Heart left ventricle (tissue), 16 donors: Measurements from ENCODE around the gene EPN2. TPM values are rescaled to one million over a fixed set of nuclear protein-coding genes. Genes with fewer than 3 reads are reported as not detected.

Source experiments
- ATAC-seq, 4 donors: fragments of 200-7000 bp; cut with Tn5 transposase; one replicate each; pipeline ENCODE4 v1.9.1; 2020 to 2022; ENCODE audit warnings: moderate library complexity in 4 of 4, mild to moderate bottlenecking in 3 of 4, moderate number of reproducible peaks in 1 of 4
- DNase-seq, 5 donors: peaks; one replicate each; pipeline ENCODE4 v3.0.0-alpha.2; 2020
- H3K27ac ChIP-seq, 12 donors: fragments of 200-600 bp; sonication (generic) in 4 of 12; one replicate each; pipeline versions ENCODE4 v1.5.0 to v1.8.0; 2016 to 2022; ENCODE audit warnings: mild to moderate bottlenecking in 2 of 12
- H3K27me3 ChIP-seq, 9 donors: fragments of 200-600 bp; sonication (generic) in 2 of 9; one replicate each; pipeline versions ENCODE4 v1.5.1 to v1.8.0; 2016 to 2022; ENCODE audit warnings: mild to moderate bottlenecking in 3 of 9
- H3K36me3 ChIP-seq, 9 donors: fragments of 200-600 bp; sonication (generic) in 2 of 9; one replicate each; pipeline versions ENCODE4 v1.5.0 to v1.8.0; 2018 to 2022; ENCODE audit warnings: mild to moderate bottlenecking in 2 of 9
- H3K4me1 ChIP-seq, 12 donors: fragments of 200-600 bp; sonication (generic) in 4 of 12; one replicate each; pipeline versions ENCODE4 v1.5.0 to v1.8.0; 2016 to 2022; ENCODE audit warnings: mild to moderate bottlenecking in 3 of 12
- H3K4me3 ChIP-seq, 12 donors: fragments of 200-600 bp; sonication (generic) in 4 of 12; one replicate each; pipeline versions ENCODE4 v1.5.0 to v1.8.0; 2017 to 2022; ENCODE audit warnings: mild to moderate bottlenecking in 9 of 12, moderate library complexity in 4 of 12
- H3K9me3 ChIP-seq, 12 donors: fragments of 200-600 bp; sonication (generic) in 4 of 12; one replicate each; pipeline versions ENCODE4 v1.5.0 to v1.8.0; 2016 to 2022; ENCODE audit warnings: mild to moderate bottlenecking in 1 of 12
- POLR2A ChIP-seq, 2 donors: fragments of 450-650 bp; IDR thresholded peaks; one replicate each; pipeline ENCODE4 v1.6.1; 2017; ENCODE audit warnings: antibody characterized with exemption in 2 of 2, mild to moderate bottlenecking in 2 of 2, moderate library complexity in 2 of 2
- WGBS, 4 donors: extraction: QIAGEN DNeasy Blood & Tissue Kit in 2 of 4; methylation state at CpG; one replicate each; pipeline versions ENCODE4 v1.1.5 to v1.1.7; 2013 to 2018; 5-methylcytosine and 5-hydroxymethylcytosine counted together
- intact Hi-C, 10 donors: fragments of 100-400 bp; cut with DNase I; formaldehyde crosslinking; loops; one replicate each; pipeline versions ENCODE4 v1.11.1 to v1.14.2; 2022
- polyA plus RNA-seq, 2 donors: library from polyadenylated mRNA; stranded (reverse); fragments of 200-250 nt; gene quantifications; one replicate each; pipeline ENCODE4 v1.2.3, GENCODE V29; 2013
- total RNA-seq, 9 donors: library from RNA; depleted of rRNA in 2 of 9; stranded (reverse); fragments of >200 nt in 2 of 9; fragmentation: NEBNext Ultra II Directional in 3 of 9; extraction: Animal tissue kit (Norgen Biotek cat#: 25700) in 3 of 9; gene quantifications; one replicate each; pipeline versions ENCODE4 v1.1.0 to v1.2.4, GENCODE V29; 2016 to 2023
- TF ChIP-seq, protein P1 (sequence below), 12 donors: fragments of 200-600 bp; sonication (generic) in 4 of 12; IDR thresholded peaks; one replicate each; pipeline versions ENCODE4 v1.5.0 to v1.8.0; 2018 to 2022; ENCODE audit warnings: antibody characterized with exemption in 12 of 12, mild to moderate bottlenecking in 5 of 12
- donor health status: ischemic (EF 13 %, LVEDD 7.1; RV severe dilation, severe dysfunction).
- donor health status: healthy with polysubstance abuse.
- donor health status: DM: no; HTN: yes; CAD: no.
- donor health status: DM: no; HTN: no; CAD: no.
- donor health status: ischemic (EF 25% LVEDD 6.9; RV normal size, moderate dysfunction).
- donor health status: ischemic (EF 25% LVEDD 5.7; RV mildly dilated, moderate dysfunction).
- donor health status: healthy.
- donor health status: DM: yes; HTN: yes; CAD: no.
- donor health status: ischemic (EF 35%, LVEDD 5.7; RV mildly dilated, moderate dysfunction).
- donor health status: nonischemic (EF 11% LVEDD 7.7; RV severe dilation, severe dysfunction).
- donor health status: DM: yes; HTN: yes; CAD: no.
- donor health status: PGD.
- donor health status: ischemic (EF 29% LVEDD 5.4; RV normal size, mild dysfunction).
- donor health status: nonischemic (EF 23%, LVEDD 6.1; RV moderate dilation, normal function).

Gene EPN2
- total and polyA plus RNA-seq, 11 donors: 26.4 to 114 (median 72.0) TPM

GRCh38 chr17:19329136-19329535 is 92.0 kb downstream of the EPN2 start:
- DNase-seq (no peak), ATAC-seq (peak in 1 of 4 donors; percentile 4)
- Histone ChIP-seq H3K36me3 (peaks cover 0 to 67% (median 21%) of the 10 kb centered on the region in 9 donors), H3K27me3 (peaks cover 0 to 3% (median 0%) of the 10 kb centered on the region in 9 donors), H3K4me3 (no peak overlapping the region), H3K4me1 (peaks cover 0 to 8% (median 0%) of the 10 kb centered on the region in 12 donors), H3K9me3 (peaks cover 0 to 13% (median 0%) of the 10 kb centered on the region in 12 donors), H3K27ac (no peak overlapping the region)
- WGBS, 4 donors: 86 to 100% (median 97%) methylated on average over 1 to 2 of the region's 2 CpGs
- no peak for TF ChIP-seq POLR2A (IDR thresholded peaks at IDR 0.05)
- TF ChIP-seq, protein P1, sequence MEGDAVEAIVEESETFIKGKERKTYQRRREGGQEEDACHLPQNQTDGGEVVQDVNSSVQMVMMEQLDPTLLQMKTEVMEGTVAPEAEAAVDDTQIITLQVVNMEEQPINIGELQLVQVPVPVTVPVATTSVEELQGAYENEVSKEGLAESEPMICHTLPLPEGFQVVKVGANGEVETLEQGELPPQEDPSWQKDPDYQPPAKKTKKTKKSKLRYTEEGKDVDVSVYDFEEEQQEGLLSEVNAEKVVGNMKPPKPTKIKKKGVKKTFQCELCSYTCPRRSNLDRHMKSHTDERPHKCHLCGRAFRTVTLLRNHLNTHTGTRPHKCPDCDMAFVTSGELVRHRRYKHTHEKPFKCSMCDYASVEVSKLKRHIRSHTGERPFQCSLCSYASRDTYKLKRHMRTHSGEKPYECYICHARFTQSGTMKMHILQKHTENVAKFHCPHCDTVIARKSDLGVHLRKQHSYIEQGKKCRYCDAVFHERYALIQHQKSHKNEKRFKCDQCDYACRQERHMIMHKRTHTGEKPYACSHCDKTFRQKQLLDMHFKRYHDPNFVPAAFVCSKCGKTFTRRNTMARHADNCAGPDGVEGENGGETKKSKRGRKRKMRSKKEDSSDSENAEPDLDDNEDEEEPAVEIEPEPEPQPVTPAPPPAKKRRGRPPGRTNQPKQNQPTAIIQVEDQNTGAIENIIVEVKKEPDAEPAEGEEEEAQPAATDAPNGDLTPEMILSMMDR (IDR thresholded peaks at IDR 0.05): no peak
- intact Hi-C loops: no loop called here

DNA sequence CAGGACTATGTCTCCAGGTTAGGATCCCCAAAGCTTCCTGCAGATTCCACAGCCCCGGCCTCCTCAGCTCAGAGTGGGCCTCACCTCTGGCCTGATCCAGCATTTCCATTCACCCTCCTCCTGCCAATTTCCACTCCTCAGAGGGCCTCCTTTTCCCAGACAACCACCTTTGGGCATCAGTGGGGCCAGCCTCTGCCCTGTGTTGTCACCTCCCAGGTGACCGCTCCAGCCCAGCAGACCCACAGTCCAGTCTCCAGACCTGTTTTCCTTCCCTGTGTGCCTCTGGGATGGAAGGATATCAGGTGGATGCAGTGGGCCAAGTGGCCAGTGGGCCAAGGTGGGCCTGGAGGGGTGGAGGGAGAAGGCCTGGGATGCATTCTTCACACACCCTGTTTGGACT is 92.7 kb downstream of the EPN2 start:
- no peak for DNase-seq
- no peak for TF ChIP-seq POLR2A (IDR thresholded peaks at IDR 0.05)
- TF ChIP-seq, protein P1 (IDR thresholded peaks at IDR 0.05): no peak
- 95 to 100% (median 98%) methylated on average over 2 of the region's 2 CpGs for WGBS, 4 donors

DNA sequence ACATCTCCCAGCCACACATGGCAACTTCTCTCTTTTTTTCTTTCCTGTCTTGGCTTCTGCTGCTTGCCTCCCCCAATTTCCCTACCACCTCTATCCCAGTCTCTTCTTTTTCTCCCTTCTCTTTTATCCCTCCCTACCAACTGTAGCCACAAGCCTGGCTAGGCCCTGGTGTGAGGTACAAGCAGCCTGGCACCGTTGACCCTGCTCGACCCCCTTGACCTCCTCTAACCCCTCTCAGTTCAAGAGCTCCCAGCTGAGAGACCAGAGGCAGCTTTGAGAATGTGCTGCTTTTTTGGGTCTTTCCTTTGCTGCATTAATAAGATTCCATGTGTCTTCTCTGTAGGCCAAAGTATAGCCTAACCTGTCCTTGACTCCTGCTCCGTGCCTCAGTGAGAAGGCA is 93.1 kb downstream of the EPN2 start:
- DNase-seq (no peak), ATAC-seq (no peak)
- H3K4me3 ChIP-seq: no peak overlapping the region
- WGBS, 4 donors: 79 to 86% (median 80%) methylated on average over 3 of the region's 3 CpGs
- peaks cover 0 to 62% (median 30%) of the 10 kb centered on the region in 9 donors for H3K36me3 ChIP-seq
- no peak for TF ChIP-seq POLR2A (IDR thresholded peaks at IDR 0.05)
- TF ChIP-seq, protein P1 (IDR thresholded peaks at IDR 0.05): no peak
- intact Hi-C loops: no loop called here
- H3K4me1 ChIP-seq: peaks cover 0 to 8% (median 0%) of the 10 kb centered on the region in 12 donors
- peaks cover 0 to 3% (median 0%) of the 10 kb centered on the region in 9 donors for H3K27me3 ChIP-seq
- H3K27ac ChIP-seq: no peak overlapping the region
- peaks cover 0 to 8% (median 0%) of the 10 kb centered on the region in 12 donors for H3K9me3 ChIP-seq

More for the DNA sequence above, 92.7 kb downstream of the EPN2 start:
- H3K4me3 ChIP-seq: no peak overlapping the region
- no peak overlapping the region for H3K27ac ChIP-seq
- ATAC-seq: no peak
- H3K4me1 ChIP-seq: peaks cover 0 to 8% (median 0%) of the 10 kb centered on the region in 12 donors
- peaks cover 0 to 63% (median 26%) of the 10 kb centered on the region in 9 donors for H3K36me3 ChIP-seq
- intact Hi-C loops: no loop called here
- peaks cover 0 to 11% (median 0%) of the 10 kb centered on the region in 12 donors for H3K9me3 ChIP-seq
- peaks cover 0 to 3% (median 0%) of the 10 kb centered on the region in 9 donors for H3K27me3 ChIP-seq

DNA sequence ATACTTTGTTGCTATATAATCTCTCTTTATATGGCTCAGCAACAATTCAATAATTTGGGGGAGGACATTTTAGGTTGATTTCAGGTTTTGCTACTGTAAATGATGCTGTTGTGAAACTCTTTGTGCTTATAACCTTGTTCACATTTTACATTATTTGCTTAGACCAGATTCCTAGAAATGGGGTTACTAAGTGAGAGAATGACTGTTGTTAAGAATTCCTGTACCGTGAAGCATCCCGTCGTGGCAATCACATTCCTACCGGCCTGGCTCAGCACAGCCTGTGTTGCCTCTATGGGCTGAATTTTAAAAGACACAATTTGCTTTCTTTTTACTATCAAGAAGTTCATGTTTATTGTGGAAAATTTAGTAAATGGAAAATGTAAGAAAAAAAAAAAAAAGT is 94.0 kb downstream of the EPN2 start:
- H3K27me3 ChIP-seq: peaks cover 0 to 3% (median 0%) of the 10 kb centered on the region in 9 donors
- H3K4me1 ChIP-seq: peaks cover 0 to 14% (median 2%) of the 10 kb centered on the region in 12 donors
- no peak for ATAC-seq
- H3K27ac ChIP-seq: no peak overlapping the region
- TF ChIP-seq, protein P1 (IDR thresholded peaks at IDR 0.05): no peak
- no peak for TF ChIP-seq POLR2A (IDR thresholded peaks at IDR 0.05)
- H3K9me3 ChIP-seq: no peaks in the 10 kb centered on the region
- no peak for DNase-seq
- WGBS, 4 donors: 73 to 85% (median 80%) methylated on average over 4 of the region's 4 CpGs
- H3K36me3 ChIP-seq: peaks cover 0 to 66% (median 31%) of the 10 kb centered on the region in 9 donors
- intact Hi-C loops: no loop called here
- H3K4me3 ChIP-seq: no peak overlapping the region
